Hepatocyte (in vitro differentiated cells): ENCODE results near the gene SOCS2. TPM values are rescaled to one million over a fixed set of nuclear protein-coding genes. Genes with fewer than 3 reads are reported as not detected.
"Not testable (repeated sequence)": the region's sequence is repeated elsewhere in the genome, so short reads cannot be mapped to it uniquely, and the experiment has no call there.

ENCODE experiments used
- DNase-seq: peaks from one replicate; pipeline ENCODE4 v3.0.0-alpha.2; 2016; ENCODE audit warnings: low spot score
- H2AFZ ChIP-seq: fragments of 200-600 bp; sonication (generic); 2 replicates; pipeline ENCODE4 v1.6.0; 2016; ENCODE audit warnings: antibody characterized with exemption, mild to moderate bottlenecking
- H3K27ac ChIP-seq: fragments of 200-600 bp; sonication (generic); 2 replicates; pipeline ENCODE4 v1.5.1; 2016; ENCODE audit warnings: mild to moderate bottlenecking
- H3K27me3 ChIP-seq: fragments of 200-600 bp; sonication (generic); 2 replicates; pipeline ENCODE4 v1.6.1; 2016
- H3K36me3 ChIP-seq: fragments of 200-600 bp; sonication (generic); replicated peaks from 2 replicates; pipeline ENCODE4 v1.5.1; 2016; ENCODE audit warnings: low read depth; ENCODE audit not compliant: insufficient read depth
- H3K4me1 ChIP-seq: fragments of 200-600 bp; sonication (generic); 2 replicates; pipeline ENCODE4 v1.5.1; 2016; ENCODE audit warnings: mild to moderate bottlenecking, moderate library complexity; ENCODE audit not compliant: insufficient read depth
- H3K4me2 ChIP-seq: fragments of 200-600 bp; sonication (generic); 2 replicates; pipeline ENCODE4 v1.6.0; 2016
- H3K4me3 ChIP-seq: fragments of 200-600 bp; sonication (generic); 2 replicates; pipeline ENCODE4 v1.5.1; 2016; ENCODE audit warnings: mild to moderate bottlenecking
- H3K79me2 ChIP-seq: fragments of 200-600 bp; sonication (generic); 2 replicates; pipeline ENCODE4 v1.6.0; 2017; ENCODE audit warnings: mild to moderate bottlenecking
- H3K9me2 ChIP-seq: fragments of 200-600 bp; sonication (generic); replicated peaks from 2 replicates; pipeline ENCODE4 v1.6.0; 2017; ENCODE audit warnings: mild to moderate bottlenecking; ENCODE audit not compliant: insufficient read depth
- H3K9me3 ChIP-seq: fragments of 200-600 bp; sonication (generic); 2 replicates; pipeline ENCODE4 v1.5.1; 2016; ENCODE audit warnings: low read depth, mild to moderate bottlenecking
- H4K20me1 ChIP-seq: fragments of 200-600 bp; sonication (generic); 2 replicates; pipeline ENCODE4 v1.6.0; 2016; ENCODE audit warnings: mild to moderate bottlenecking; ENCODE audit not compliant: insufficient read depth, poor library complexity, severe bottlenecking
- CTCF ChIP-seq: fragments of 200-600 bp; sonication (generic); IDR thresholded peaks from 2 replicates; pipeline ENCODE4 v1.5.1; 2016; ENCODE audit warnings: antibody characterized with exemption, mild to moderate bottlenecking; ENCODE audit not compliant: poor library complexity
- EZH2 ChIP-seq: fragments of 200-600 bp; sonication (generic); IDR thresholded peaks from 2 replicates; pipeline ENCODE4 v1.6.1; 2016; ENCODE audit warnings: antibody characterized with exemption, mild to moderate bottlenecking, borderline replicate concordance
- EZH2phosphoT487 ChIP-seq: fragments of 200-600 bp; sonication (generic); IDR thresholded peaks from one replicate; pipeline ENCODE4 v1.6.1; 2018; ENCODE audit warnings: antibody characterized with exemption, mild to moderate bottlenecking, low read depth, moderate library complexity; ENCODE audit not compliant: unreplicated experiment, severe bottlenecking
- WGBS: methylation state at CpG from one replicate; pipeline ENCODE4 v1.1.6; 2016; ENCODE audit warnings: low lambda C conversion rate; ENCODE audit errors: missing lambda C conversion rate; 5-methylcytosine and 5-hydroxymethylcytosine counted together
- polyA plus RNA-seq: library from polyadenylated mRNA; unstranded; fragments of >200 nt; fragmentation: Nextera tagmentation; extraction: Ambion mirVana; gene quantifications from 2 replicates; pipeline ENCODE4 v1.2.1, GENCODE V29; 2016
- total RNA-seq: library from RNA; depleted of rRNA; stranded (reverse); fragments of >200 nt; gene quantifications from 2 replicates; pipeline ENCODE4 v1.2.3, GENCODE V29; 2014

The SOCS2 gene
- total and polyA plus RNA-seq, 2 experiments from 2014 or later: 30.9 to 33.4 TPM

- no peak overlapping the region for H2AFZ ChIP-seq
- DNase-seq: no peak
Measured at GRCh38 chr12:93622485-93622884, 50.0 kb downstream of the SOCS2 start.

DNA sequence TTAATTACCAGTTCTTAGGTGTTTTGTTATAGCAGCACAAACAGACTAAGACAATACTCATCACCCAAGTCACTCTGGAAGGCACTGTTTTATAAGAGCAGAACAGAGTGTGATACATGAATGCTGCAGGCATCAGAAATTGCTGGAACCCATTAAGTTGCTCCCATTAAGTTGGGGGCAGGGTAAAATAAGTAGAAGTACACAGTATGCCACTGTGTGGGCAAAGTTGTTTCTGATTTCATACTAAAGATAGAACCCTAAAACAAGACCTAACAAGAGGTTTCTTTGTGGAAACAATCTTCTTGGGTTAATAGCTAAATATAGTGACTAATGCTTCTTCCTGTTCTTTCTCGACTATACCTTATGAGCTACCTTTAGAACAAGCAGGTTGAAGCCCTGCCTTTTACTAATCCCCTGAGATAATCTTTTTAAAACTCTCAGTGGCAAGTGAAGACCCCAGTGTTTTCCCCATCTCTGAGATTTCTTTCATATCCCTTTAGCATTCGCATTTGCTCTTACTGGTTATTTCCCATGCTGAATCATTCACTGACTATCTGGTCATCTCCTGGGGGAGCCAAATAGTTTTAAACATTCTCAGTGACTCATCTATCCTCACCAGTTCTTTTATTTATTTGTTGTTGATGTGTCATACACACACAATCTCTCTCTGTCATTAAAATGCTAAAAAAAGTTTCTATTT is 52.3 kb downstream of the SOCS2 start:
- TF ChIP-seq EZH2 (no peak), CTCF (no peak), EZH2phosphoT487 (no peak)
- Histone ChIP-seq H2AFZ (no peak overlapping the region), H3K4me2 (no peak overlapping the region), H3K36me3 (no peaks in the 10 kb centered on the region), H3K4me3 (no peak overlapping the region), H3K9me2 (no peaks in the 10 kb centered on the region), H3K79me2 (no peaks in the 10 kb centered on the region), H3K4me1 (no peaks in the 10 kb centered on the region), H4K20me1 (no peaks in the 10 kb centered on the region), H3K9me3 (no peaks in the 10 kb centered on the region), H3K27me3 (no peaks in the 10 kb centered on the region), H3K27ac (peak overlapping the region; percentile 48)
- DNase-seq: peak; percentile 46
- WGBS: 67% methylated on average over 2 of the region's 2 CpGs

More at GRCh38 chr12:93622485-93622884, 50.0 kb downstream of the SOCS2 start:
- 91% methylated on average over 2 of the region's 2 CpGs for WGBS
- Histone ChIP-seq H3K27me3 (no peaks in the 10 kb centered on the region), H3K9me2 (no peaks in the 10 kb centered on the region), H3K9me3 (no peaks in the 10 kb centered on the region), H4K20me1 (no peaks in the 10 kb centered on the region), H3K4me1 (no peaks in the 10 kb centered on the region), H3K36me3 (no peaks in the 10 kb centered on the region), H3K4me2 (no peak overlapping the region), H3K27ac (no peak overlapping the region), H3K79me2 (no peaks in the 10 kb centered on the region), H3K4me3 (no peak overlapping the region)
- TF ChIP-seq EZH2 (no peak), EZH2phosphoT487 (no peak), CTCF (no peak)

GRCh38 chr12:93625295-93625645 is 52.8 kb downstream of the SOCS2 start:
- WGBS: 84% methylated on average over 8 of the region's 8 CpGs
- H3K9me2 ChIP-seq, H3K9me3 ChIP-seq, H3K4me3 ChIP-seq, H4K20me1 ChIP-seq, H3K79me2 ChIP-seq, H3K4me1 ChIP-seq, H2AFZ ChIP-seq, H3K4me2 ChIP-seq, DNase-seq, H3K27me3 ChIP-seq, H3K36me3 ChIP-seq: not testable (repeated sequence)
- H3K27ac ChIP-seq: peak overlapping the region; percentile 72

DNA sequence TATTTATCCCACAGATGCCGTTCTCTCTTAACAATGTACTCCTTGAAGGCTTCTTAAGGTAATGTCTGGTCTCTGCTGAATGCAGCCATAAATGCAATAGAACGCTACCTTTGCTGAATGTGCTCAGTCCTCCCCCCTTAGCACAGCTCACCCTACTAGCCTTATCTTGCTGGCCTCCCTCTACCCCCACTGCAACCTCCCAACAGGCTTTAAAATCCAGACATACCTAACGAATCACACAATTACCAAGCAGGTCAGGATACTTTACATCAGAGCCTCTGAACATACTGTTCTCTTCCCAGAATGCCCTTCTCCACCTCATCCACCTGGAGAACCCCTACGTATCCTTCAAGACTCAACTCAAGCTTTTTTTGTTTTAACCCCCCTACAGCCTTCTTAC is 53.7 kb downstream of the SOCS2 start:
- Histone ChIP-seq H3K36me3 (no peaks in the 10 kb centered on the region), H2AFZ (no peak overlapping the region), H4K20me1 (no peaks in the 10 kb centered on the region), H3K79me2 (no peaks in the 10 kb centered on the region), H3K4me3 (no peak overlapping the region), H3K27me3 (no peaks in the 10 kb centered on the region), H3K9me3 (no peaks in the 10 kb centered on the region), H3K9me2 (no peaks in the 10 kb centered on the region), H3K4me2 (no peak overlapping the region), H3K4me1 (no peaks in the 10 kb centered on the region), H3K27ac (peak overlapping the region; percentile 72)
- no peak for TF ChIP-seq CTCF
- no peak for TF ChIP-seq EZH2
- TF ChIP-seq EZH2phosphoT487: no peak
- peak; percentile 23 for DNase-seq
- WGBS: 65% methylated on average over 4 of the region's 4 CpGs

Other genes with a start within 250 kb of the SOCS2 start
- 243 and 265 TPM in 2 replicates for gene NUDT4, start 194.8 kb upstream of the SOCS2 start, total RNA-seq
- 123 and 151 TPM in 2 replicates for gene NUDT4, start 194.8 kb upstream of the SOCS2 start, polyA plus RNA-seq
- 50.9 and 59.1 TPM in 2 replicates for gene UBE2N, start 130.7 kb upstream of the SOCS2 start, total RNA-seq
- gene UBE2N, start 130.7 kb upstream of the SOCS2 start, polyA plus RNA-seq: 121 and 131 TPM in 2 replicates
- gene MRPL42, start 105.2 kb upstream of the SOCS2 start, total RNA-seq: 111 and 112 TPM in 2 replicates
- 63.3 and 74.9 TPM in 2 replicates for gene MRPL42, start 105.2 kb upstream of the SOCS2 start, polyA plus RNA-seq
- gene CRADD, start 104.7 kb downstream of the SOCS2 start, total RNA-seq: 27.3 and 30.6 TPM in 2 replicates
- 19.5 and 20.9 TPM in 2 replicates for gene CRADD, start 104.7 kb downstream of the SOCS2 start, polyA plus RNA-seq